HL-60 (cell line): ENCODE results near the gene TATDN2.
A peak's percentile ranks its signal among the peaks of the same experiment; 100 is the strongest.

Experiments
- DNase-seq, 2 experiments: peaks; one replicate each; pipeline ENCODE4 v3.0.0-alpha.2; 2010 to 2020; ENCODE audit warnings: low read depth in 1 of 2, low spot score in 1 of 2
- H3K27ac ChIP-seq: fragments of 250-450 bp; sonication (Bioruptor Pico); replicated peaks from 2 replicates; pipeline ENCODE4 v1.5.1; 2020; ENCODE audit warnings: mild to moderate bottlenecking, moderate library complexity
- H3K27me3 ChIP-seq: fragments of 250-450 bp; sonication (Bioruptor Pico); 2 replicates; pipeline ENCODE4 v1.5.1; 2021; ENCODE audit warnings: mild to moderate bottlenecking, moderate library complexity; ENCODE audit not compliant: insufficient read depth, poor library complexity, severe bottlenecking
- H3K4me3 ChIP-seq: replicated peaks from 2 replicates; pipeline ENCODE4 v1.5.1; 2011; ENCODE audit warnings: mild to moderate bottlenecking, control low read depth, low read length; ENCODE audit not compliant: insufficient read depth
- GABPA ChIP-seq: IDR thresholded peaks from 2 replicates; pipeline ENCODE4 v1.6.1; 2012; ENCODE audit warnings: low read depth
- POLR2AphosphoS5 ChIP-seq: IDR thresholded peaks from 2 replicates; pipeline ENCODE4 v1.6.1; 2012; ENCODE audit warnings: low read depth
- REST ChIP-seq: IDR thresholded peaks from 2 replicates; pipeline ENCODE4 v1.6.1; 2012; ENCODE audit warnings: low read depth; ENCODE audit not compliant: insufficient replicate concordance
- SPI1 ChIP-seq: IDR thresholded peaks from 2 replicates; pipeline ENCODE4 v1.6.1; 2012; ENCODE audit warnings: low read depth, mild to moderate bottlenecking, borderline replicate concordance
- TF ChIP-seq, protein P1 (sequence below): IDR thresholded peaks from one replicate; pipeline ENCODE4 v1.5.1; 2011; ENCODE audit warnings: low read length, control low read depth, inconsistent platforms; ENCODE audit not compliant: insufficient read depth

Gene TATDN2

GRCh38 chr3:10217359-10217758 is 30.9 kb upstream of the TATDN2 start:
- H3K27ac ChIP-seq, result no peak overlapping the region
- no peaks in the 10 kb centered on the region for H3K27me3 ChIP-seq
- H3K4me3 ChIP-seq, result no peak overlapping the region
- DNase-seq, result no peak
- TF ChIP-seq GABPA, result no peak
- TF ChIP-seq POLR2AphosphoS5, result no peak
- TF ChIP-seq, protein P1, sequence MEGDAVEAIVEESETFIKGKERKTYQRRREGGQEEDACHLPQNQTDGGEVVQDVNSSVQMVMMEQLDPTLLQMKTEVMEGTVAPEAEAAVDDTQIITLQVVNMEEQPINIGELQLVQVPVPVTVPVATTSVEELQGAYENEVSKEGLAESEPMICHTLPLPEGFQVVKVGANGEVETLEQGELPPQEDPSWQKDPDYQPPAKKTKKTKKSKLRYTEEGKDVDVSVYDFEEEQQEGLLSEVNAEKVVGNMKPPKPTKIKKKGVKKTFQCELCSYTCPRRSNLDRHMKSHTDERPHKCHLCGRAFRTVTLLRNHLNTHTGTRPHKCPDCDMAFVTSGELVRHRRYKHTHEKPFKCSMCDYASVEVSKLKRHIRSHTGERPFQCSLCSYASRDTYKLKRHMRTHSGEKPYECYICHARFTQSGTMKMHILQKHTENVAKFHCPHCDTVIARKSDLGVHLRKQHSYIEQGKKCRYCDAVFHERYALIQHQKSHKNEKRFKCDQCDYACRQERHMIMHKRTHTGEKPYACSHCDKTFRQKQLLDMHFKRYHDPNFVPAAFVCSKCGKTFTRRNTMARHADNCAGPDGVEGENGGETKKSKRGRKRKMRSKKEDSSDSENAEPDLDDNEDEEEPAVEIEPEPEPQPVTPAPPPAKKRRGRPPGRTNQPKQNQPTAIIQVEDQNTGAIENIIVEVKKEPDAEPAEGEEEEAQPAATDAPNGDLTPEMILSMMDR, result no peak
- TF ChIP-seq REST, result no peak
- no peak for TF ChIP-seq SPI1

DNA sequence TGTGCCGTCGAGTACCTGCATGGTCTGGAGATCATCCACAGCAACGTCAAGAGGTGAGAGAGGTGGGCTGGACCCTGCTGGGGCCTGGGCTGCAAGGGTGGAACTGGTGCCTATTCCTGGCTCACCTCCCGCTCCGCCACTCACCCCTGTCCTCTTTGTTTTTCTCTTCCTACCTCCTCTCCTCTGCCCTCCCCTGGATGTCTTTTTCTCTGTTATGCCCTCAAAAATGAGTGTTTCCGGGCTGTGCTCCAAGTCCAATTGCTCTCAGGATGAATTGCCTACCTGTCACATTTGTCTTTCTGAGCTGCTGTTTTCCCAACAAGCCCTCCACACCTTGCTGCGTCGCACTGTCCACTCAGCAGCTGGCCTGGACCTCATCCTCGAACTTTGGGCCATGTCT is 28.5 kb upstream of the TATDN2 start:
- no peak for DNase-seq
- TF ChIP-seq GABPA (no peak), SPI1 (no peak), REST (no peak), POLR2AphosphoS5 (no peak)
- TF ChIP-seq, protein P1, result no peak
- H3K27me3 ChIP-seq, result no peaks in the 10 kb centered on the region
- H3K4me3 ChIP-seq, result no peak overlapping the region
- no peak overlapping the region for H3K27ac ChIP-seq

DNA sequence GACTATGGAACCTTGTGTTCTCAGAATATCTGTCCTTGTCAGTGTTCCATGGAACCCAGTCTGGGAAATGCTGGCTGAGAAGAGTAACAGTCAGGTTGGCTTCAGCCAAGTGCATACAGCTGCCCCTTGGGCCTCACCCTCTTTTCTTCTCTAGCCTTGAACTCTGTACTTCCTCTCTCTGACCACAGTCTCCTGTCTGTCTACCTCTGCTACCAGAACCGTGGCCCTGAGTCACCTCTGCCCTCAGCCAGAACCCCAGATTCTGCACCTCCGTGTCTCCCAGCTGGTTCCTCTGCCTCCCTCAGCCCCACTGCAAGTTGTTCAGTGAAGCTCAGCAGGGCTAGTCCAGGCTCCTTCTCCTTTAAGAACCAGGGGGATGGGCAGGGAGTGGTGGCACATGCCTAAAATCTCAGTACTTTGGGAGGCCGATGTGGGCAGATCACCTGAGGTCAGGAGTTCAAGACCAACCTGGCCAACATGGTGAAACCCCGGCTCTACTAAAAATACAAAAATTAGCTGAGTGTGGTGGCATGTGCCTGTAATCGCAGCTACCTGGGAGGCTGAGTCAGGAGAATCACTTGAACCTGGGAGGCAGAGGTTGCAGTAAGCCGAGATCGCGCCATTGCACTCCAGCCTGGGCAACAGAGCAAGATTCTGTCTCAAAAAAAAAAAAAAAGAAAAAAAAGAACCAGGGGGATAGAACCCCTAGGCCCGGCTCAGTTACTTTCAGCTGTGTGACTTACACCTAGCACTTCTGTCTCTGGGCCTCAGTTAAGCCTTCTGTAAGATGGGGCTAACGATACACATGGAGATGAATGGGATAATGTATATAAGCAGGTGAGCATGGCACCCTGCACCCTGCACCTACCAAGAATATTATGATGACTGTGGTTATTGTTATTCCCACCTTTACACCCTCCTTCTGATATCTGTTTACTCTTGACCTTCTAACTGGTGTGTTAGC is 24.3 kb upstream of the TATDN2 start:
- peak; percentile 63 to 69 for DNase-seq
- no peak for TF ChIP-seq GABPA
- TF ChIP-seq, protein P1, result no peak
- no peak for TF ChIP-seq REST
- TF ChIP-seq SPI1, result peak; percentile 61; the same call in 1 of the 2 replicates
- peak; percentile 43; the same call in 1 of the 2 replicates for TF ChIP-seq POLR2AphosphoS5
- Histone ChIP-seq H3K27me3 (no peaks in the 10 kb centered on the region), H3K27ac (peak overlapping the region; percentile 24; the same call in 1 of the 2 replicates), H3K4me3 (no peak overlapping the region)
